Liver (tissue), 9 donors: ENCODE data around the gene P2RY12. TPM values are rescaled to one million over a fixed set of nuclear protein-coding genes. Genes with fewer than 3 reads are reported as not detected.

Experiments
- DNase-seq: peaks from one replicate; pipeline ENCODE4 v3.0.0-alpha.2; 2017; ENCODE audit warnings: low spot score
- H3K27ac ChIP-seq, 2 donors: one replicate each; pipeline ENCODE4 v1.7.0; 2013; ENCODE audit warnings: inconsistent platforms in 2 of 2, low read length in 2 of 2, control low read depth in 1 of 2, low read depth in 1 of 2, mild to moderate bottlenecking in 1 of 2
- H3K27me3 ChIP-seq, 4 donors: one replicate each; pipeline versions ENCODE4 v1.6.1 to v1.7.0; 2013; ENCODE audit warnings: low read length in 3 of 4, inconsistent platforms in 1 of 4, mild to moderate bottlenecking in 1 of 4, moderate library complexity in 1 of 4; ENCODE audit not compliant: control insufficient read depth in 4 of 4, insufficient read depth in 4 of 4
- H3K36me3 ChIP-seq, 4 donors: one replicate each; pipeline versions ENCODE4 v1.6.1 to v1.7.0; 2013; ENCODE audit warnings: low read length in 3 of 4, mild to moderate bottlenecking in 3 of 4, low read depth in 1 of 4, moderate library complexity in 1 of 4; ENCODE audit not compliant: control insufficient read depth in 4 of 4, insufficient read depth in 3 of 4
- H3K4me1 ChIP-seq, 4 donors: one replicate each; pipeline versions ENCODE4 v1.6.1 to v1.7.0; 2013; ENCODE audit warnings: low read length in 3 of 4, mild to moderate bottlenecking in 3 of 4, moderate library complexity in 1 of 4; ENCODE audit not compliant: control insufficient read depth in 4 of 4, insufficient read depth in 4 of 4
- H3K4me3 ChIP-seq, 3 donors: one replicate each; pipeline versions ENCODE4 v1.6.1 to v1.7.0; 2013; ENCODE audit warnings: low read length in 3 of 3, control low read depth in 1 of 3, low read depth in 1 of 3, mild to moderate bottlenecking in 1 of 3
- H3K9ac ChIP-seq, 2 donors: one replicate each; pipeline ENCODE4 v1.7.0; 2013; ENCODE audit warnings: low read length in 2 of 2, mild to moderate bottlenecking in 2 of 2, moderate library complexity in 2 of 2, control low read depth in 1 of 2, low read depth in 1 of 2
- H3K9me3 ChIP-seq, 4 donors: one replicate each; pipeline versions ENCODE4 v1.6.1 to v1.7.0; 2013; ENCODE audit warnings: low read length in 3 of 4; ENCODE audit not compliant: control insufficient read depth in 4 of 4
- ATF3 ChIP-seq: IDR thresholded peaks from 2 replicates; pipeline ENCODE4 v1.6.1; 2016; ENCODE audit warnings: antibody characterized with exemption
- CTCF ChIP-seq: fragments of 150-350 bp; IDR thresholded peaks from 2 replicates; pipeline ENCODE4 v1.5.1; 2017; ENCODE audit warnings: improper control_type of control experiment, low read depth, low read length; ENCODE audit not compliant: missing input control
- EGR1 ChIP-seq, 2 donors: IDR thresholded peaks; 2 replicates each; pipeline ENCODE4 v1.6.1; 2016 to 2018; ENCODE audit warnings: antibody characterized with exemption in 2 of 2, low read depth in 2 of 2
- FOXA1 ChIP-seq: IDR thresholded peaks from 2 replicates; pipeline ENCODE4 v1.6.1; 2016; ENCODE audit warnings: antibody characterized with exemption
- FOXA2 ChIP-seq: IDR thresholded peaks from 2 replicates; pipeline ENCODE4 v1.6.1; 2016; ENCODE audit warnings: antibody characterized with exemption
- GABPA ChIP-seq, 2 donors: IDR thresholded peaks in 1 of 2; conservative IDR thresholded peaks in 1 of 2; 2 replicates each; pipeline ENCODE4 v1.6.1; 2016; ENCODE audit warnings: antibody characterized with exemption in 2 of 2, mild to moderate bottlenecking in 1 of 2, moderate library complexity in 1 of 2
- HNF4A ChIP-seq, 2 donors: conservative IDR thresholded peaks; 2 replicates each; pipeline ENCODE4 v1.6.1; 2016; ENCODE audit warnings: antibody characterized with exemption in 2 of 2, mild to moderate bottlenecking in 2 of 2
- HNF4G ChIP-seq: IDR thresholded peaks from 2 replicates; pipeline ENCODE4 v1.6.1; 2016; ENCODE audit warnings: antibody characterized with exemption
- JUND ChIP-seq, 2 donors: IDR thresholded peaks; 2 replicates each; pipeline ENCODE4 v1.6.1; 2016; ENCODE audit warnings: antibody characterized with exemption in 2 of 2
- NR2F2 ChIP-seq: IDR thresholded peaks from 2 replicates; pipeline ENCODE4 v1.6.1; 2016; ENCODE audit warnings: antibody characterized with exemption
- RAD21 ChIP-seq, 2 donors: IDR thresholded peaks; 2 replicates each; pipeline ENCODE4 v1.6.1; 2016; ENCODE audit warnings: antibody characterized with exemption in 2 of 2, mild to moderate bottlenecking in 2 of 2
- RXRA ChIP-seq, 2 donors: IDR thresholded peaks; 2 replicates each; pipeline ENCODE4 v1.6.1; 2017 to 2018; ENCODE audit warnings: antibody characterized with exemption in 2 of 2, mild to moderate bottlenecking in 1 of 2
- SP1 ChIP-seq: IDR thresholded peaks from 2 replicates; pipeline ENCODE4 v1.6.1; 2018; ENCODE audit warnings: antibody characterized with exemption, mild to moderate bottlenecking
- TAF1 ChIP-seq: conservative IDR thresholded peaks from 2 replicates; pipeline ENCODE4 v1.6.1; 2016; ENCODE audit warnings: antibody characterized with exemption, mild to moderate bottlenecking
- YY1 ChIP-seq: IDR thresholded peaks from 2 replicates; pipeline ENCODE4 v1.6.1; 2016; ENCODE audit warnings: antibody characterized with exemption, mild to moderate bottlenecking
- ZBTB33 ChIP-seq: IDR thresholded peaks from 2 replicates; pipeline ENCODE4 v1.6.1; 2016; ENCODE audit warnings: antibody characterized with exemption
- WGBS: extraction: QIAGEN DNeasy Blood & Tissue Kit; methylation state at CpG from one replicate; pipeline ENCODE4 v1.1.7; 2013; 5-methylcytosine and 5-hydroxymethylcytosine counted together
- polyA plus RNA-seq, 2 donors: library from polyadenylated mRNA; stranded (reverse) in 1 of 2; unstranded in 1 of 2; fragments of 200-250 nt in 1 of 2; fragments of >200 nt in 1 of 2; fragmentation: Nextera tagmentation in 1 of 2; extraction: Ambion mirVana in 1 of 2; gene quantifications; one replicate each; pipeline versions ENCODE4 v1.2.1 to v1.2.3, GENCODE V29; 2013 to 2015
- total RNA-seq, 2 donors: library from RNA; depleted of rRNA; stranded (reverse); fragments of >200 nt; gene quantifications; one replicate each; pipeline ENCODE4 v1.2.3, GENCODE V29; 2014
- TF ChIP-seq, protein P1 (sequence below): IDR thresholded peaks from 2 replicates; pipeline ENCODE4 v1.6.1; 2016; ENCODE audit warnings: antibody characterized with exemption
- TF ChIP-seq, protein P2 (sequence below): IDR thresholded peaks from 2 replicates; pipeline ENCODE4 v1.6.1; 2016; ENCODE audit warnings: antibody characterized with exemption, mild to moderate bottlenecking
- donor health status: healthy.
- donor health status: healthy.
- donor health status: healthy.
- donor health status: healthy.
- donor health status: healthy.

Gene P2RY12
- total and polyA plus RNA-seq, 4 donors, result 0.43 to 2.8 (median 1.6) TPM

GRCh38 chr3:151431940-151432339 is 47.4 kb upstream of the P2RY12 start:
- no peaks in the 10 kb centered on the region for H3K27me3 ChIP-seq
- TF ChIP-seq SP1 (no peak), ATF3 (no peak), ZBTB33 (no peak), FOXA2 (no peak), FOXA1 (no peak), GABPA (IDR thresholded peaks at IDR 0.05 in 1 of 2, conservative IDR thresholded peaks at IDR 0.05 in 1 of 2) (no peak), EGR1 (IDR thresholded peaks at IDR 0.05; ENCODE audit: low read depth in 2 of 2) (no peak), NR2F2 (no peak), TAF1 (no peak), RXRA (IDR thresholded peaks at IDR 0.05) (no peak), YY1 (no peak)
- TF ChIP-seq, protein P1, sequence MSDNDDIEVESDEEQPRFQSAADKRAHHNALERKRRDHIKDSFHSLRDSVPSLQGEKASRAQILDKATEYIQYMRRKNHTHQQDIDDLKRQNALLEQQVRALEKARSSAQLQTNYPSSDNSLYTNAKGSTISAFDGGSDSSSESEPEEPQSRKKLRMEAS, result no peak
- TF ChIP-seq, protein P2, sequence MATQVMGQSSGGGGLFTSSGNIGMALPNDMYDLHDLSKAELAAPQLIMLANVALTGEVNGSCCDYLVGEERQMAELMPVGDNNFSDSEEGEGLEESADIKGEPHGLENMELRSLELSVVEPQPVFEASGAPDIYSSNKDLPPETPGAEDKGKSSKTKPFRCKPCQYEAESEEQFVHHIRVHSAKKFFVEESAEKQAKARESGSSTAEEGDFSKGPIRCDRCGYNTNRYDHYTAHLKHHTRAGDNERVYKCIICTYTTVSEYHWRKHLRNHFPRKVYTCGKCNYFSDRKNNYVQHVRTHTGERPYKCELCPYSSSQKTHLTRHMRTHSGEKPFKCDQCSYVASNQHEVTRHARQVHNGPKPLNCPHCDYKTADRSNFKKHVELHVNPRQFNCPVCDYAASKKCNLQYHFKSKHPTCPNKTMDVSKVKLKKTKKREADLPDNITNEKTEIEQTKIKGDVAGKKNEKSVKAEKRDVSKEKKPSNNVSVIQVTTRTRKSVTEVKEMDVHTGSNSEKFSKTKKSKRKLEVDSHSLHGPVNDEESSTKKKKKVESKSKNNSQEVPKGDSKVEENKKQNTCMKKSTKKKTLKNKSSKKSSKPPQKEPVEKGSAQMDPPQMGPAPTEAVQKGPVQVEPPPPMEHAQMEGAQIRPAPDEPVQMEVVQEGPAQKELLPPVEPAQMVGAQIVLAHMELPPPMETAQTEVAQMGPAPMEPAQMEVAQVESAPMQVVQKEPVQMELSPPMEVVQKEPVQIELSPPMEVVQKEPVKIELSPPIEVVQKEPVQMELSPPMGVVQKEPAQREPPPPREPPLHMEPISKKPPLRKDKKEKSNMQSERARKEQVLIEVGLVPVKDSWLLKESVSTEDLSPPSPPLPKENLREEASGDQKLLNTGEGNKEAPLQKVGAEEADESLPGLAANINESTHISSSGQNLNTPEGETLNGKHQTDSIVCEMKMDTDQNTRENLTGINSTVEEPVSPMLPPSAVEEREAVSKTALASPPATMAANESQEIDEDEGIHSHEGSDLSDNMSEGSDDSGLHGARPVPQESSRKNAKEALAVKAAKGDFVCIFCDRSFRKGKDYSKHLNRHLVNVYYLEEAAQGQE, result no peak
- DNase-seq, result no peak
- no peak overlapping the region for H3K27ac ChIP-seq
- H3K4me3 ChIP-seq, result no peak overlapping the region
- no peaks in the 10 kb centered on the region for H3K9me3 ChIP-seq
- 96% methylated on average over 3 of the region's 3 CpGs for WGBS
- H3K9ac ChIP-seq, result no peak overlapping the region
- H3K4me1 ChIP-seq, result peaks cover 0 to 6% (median 0%) of the 10 kb centered on the region in 4 donors
- H3K36me3 ChIP-seq, result no peaks in the 10 kb centered on the region

DNA sequence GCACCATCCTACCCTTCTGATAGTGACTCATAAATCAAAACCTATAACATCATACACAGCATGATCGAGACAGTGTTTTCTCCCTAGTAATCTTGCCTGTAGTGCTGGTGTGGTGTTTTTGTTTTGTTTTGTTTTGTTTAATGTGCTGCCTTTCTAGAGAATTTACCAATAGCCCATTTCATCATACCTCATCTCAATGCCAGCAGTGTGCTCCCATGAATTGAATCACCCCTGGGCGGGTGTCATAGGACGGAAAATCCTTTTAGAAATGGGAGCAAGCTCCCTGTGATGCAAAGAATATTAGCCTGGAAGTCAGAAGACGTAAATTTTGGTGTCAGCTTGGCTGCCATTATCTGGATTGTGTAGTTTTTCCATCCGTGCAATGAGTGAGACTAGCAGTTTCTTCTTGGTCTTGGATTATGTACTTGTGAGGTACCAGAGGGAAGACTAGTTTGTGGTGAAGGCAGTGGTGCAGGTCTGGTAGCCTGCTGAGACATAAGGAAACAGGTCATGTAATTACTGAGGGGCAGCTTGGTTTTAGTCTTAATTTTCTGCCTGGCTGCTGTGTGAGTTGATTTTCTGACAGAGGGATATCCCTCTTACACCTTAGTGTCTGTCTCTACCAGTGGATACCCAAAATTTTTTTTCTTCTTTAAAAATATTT is 46.4 kb upstream of the P2RY12 start:
- Histone ChIP-seq H3K9me3 (no peaks in the 10 kb centered on the region), H3K36me3 (no peaks in the 10 kb centered on the region), H3K9ac (no peak overlapping the region), H3K4me3 (no peak overlapping the region), H3K27me3 (no peaks in the 10 kb centered on the region), H3K4me1 (peaks cover 0 to 6% (median 0%) of the 10 kb centered on the region in 4 donors), H3K27ac (no peak overlapping the region)
- no peak for DNase-seq
- no peak for TF ChIP-seq FOXA1
- no peak for TF ChIP-seq FOXA2
- TF ChIP-seq HNF4A (conservative IDR thresholded peaks at IDR 0.05), result no peak
- TF ChIP-seq SP1, result no peak
- no peak for TF ChIP-seq RXRA (IDR thresholded peaks at IDR 0.05)
- TF ChIP-seq GABPA (IDR thresholded peaks at IDR 0.05 in 1 of 2, conservative IDR thresholded peaks at IDR 0.05 in 1 of 2), result no peak
- TF ChIP-seq, protein P1, result no peak
- TF ChIP-seq HNF4G, result no peak
- TF ChIP-seq, protein P2, result no peak
- TF ChIP-seq EGR1 (IDR thresholded peaks at IDR 0.05; ENCODE audit: low read depth in 2 of 2), result no peak
- TF ChIP-seq YY1, result no peak
- no peak for TF ChIP-seq TAF1
- TF ChIP-seq RAD21 (IDR thresholded peaks at IDR 0.05), result no peak
- TF ChIP-seq JUND (IDR thresholded peaks at IDR 0.05), result no peak
- TF ChIP-seq CTCF, result no peak
- TF ChIP-seq ATF3, result no peak
- 91% methylated on average over 5 of the region's 5 CpGs for WGBS
